GM10847 (cell line): ENCODE data around the gene WFDC10B.

ENCODE experiments used
- POLR2A ChIP-seq: IDR thresholded peaks from 2 replicates; pipeline ENCODE4 v1.6.1; 2011; ENCODE audit not compliant: insufficient read length; ENCODE audit errors: extremely low read depth

The WFDC10B gene

DNA sequence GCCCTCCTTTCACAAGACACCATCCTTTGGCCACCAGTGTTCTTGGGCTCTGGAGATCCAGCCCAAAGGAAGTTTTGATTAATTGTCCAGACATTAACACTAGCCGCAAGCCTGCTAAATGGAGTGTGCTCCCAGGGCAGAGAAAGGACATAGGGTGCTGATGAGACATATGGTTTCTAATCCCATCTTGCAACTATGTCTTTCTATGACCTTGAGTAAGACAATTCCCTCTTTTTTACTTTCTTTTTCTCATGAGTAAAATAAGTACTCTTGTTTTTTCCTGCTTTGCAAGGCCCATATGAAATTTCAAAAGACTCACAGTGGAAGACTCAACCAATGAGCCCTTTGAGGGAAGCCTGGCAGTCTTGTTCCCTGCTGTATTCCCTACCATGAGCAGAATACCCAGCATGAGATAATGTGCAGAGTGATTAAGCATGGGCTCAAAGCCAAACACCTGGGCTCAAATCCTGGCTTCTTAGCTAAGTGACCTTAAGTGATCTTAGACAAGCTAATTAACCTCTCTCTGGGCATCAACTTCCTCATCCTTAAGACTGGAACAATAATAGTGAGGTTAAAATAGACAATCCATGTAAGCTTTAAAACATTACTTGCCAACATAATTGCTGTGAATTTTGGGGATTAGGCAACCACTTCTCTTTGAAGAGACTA is at the start of gene WFDC10B:
Gene WFDC10B, minus strand, starts transcription at position 51 of the 669 bp plus-strand sequence. CDS start 19,027 bp downstream, outside the sequence.
- TF ChIP-seq POLR2A, result no peak

DNA sequence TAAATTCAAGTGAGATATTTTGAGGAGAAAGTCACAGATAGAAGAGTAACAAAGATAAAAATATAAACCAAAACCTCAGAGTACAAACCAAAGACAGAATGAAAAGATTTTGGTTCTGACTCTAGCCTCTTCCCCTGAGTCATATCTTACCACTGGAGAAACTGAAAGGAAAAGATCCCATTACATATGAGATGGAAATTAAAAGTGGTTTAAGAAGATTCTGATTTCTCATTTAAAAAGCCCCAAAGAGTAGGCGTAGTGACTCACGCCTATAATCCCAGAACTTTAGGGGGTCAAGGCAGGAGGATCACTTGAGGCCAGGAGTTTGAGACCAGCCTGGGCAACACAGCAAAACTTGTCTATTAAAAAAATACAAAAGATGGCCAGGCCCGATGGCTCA is 47.9 kb upstream of the WFDC10B start:
- no peak for TF ChIP-seq POLR2A

DNA sequence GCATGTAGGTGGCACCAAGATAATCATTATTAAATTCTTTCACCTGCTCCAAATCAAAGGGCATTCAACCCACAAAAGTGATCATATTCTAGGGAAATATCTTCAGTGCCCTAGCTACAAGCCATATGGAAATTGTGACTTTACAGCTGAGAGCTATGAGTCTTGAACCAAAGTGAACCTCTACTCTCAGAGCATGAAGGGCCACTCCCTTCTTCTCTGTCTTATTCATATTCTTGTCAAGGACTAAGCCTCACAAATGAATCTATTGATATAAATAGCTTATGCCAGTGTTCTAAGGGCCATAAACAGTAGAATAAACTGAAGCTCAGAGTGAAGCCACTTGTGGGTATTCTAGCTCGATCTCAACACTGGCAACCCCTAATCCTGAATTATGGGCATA is 46.9 kb upstream of the WFDC10B start:
- no peak for TF ChIP-seq POLR2A

DNA sequence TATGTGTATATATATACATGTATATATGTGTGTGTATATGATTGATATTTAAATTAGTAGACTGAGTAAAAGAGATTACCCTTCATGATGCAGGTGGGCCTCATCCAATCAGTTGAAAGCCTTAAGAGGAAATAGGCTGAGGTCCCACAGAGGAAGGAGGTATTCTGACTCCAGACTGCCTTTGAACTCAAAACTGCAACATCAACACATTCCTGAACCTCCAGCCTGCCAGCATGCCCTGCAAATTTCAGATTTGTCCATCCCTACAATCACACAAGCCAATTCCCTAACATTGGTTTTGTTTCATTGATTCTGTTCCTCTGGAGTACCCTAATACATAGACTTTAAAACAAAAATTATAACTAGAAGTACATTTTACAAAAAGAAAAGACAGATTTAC is 40.2 kb upstream of the WFDC10B start:
- no peak for TF ChIP-seq POLR2A

DNA sequence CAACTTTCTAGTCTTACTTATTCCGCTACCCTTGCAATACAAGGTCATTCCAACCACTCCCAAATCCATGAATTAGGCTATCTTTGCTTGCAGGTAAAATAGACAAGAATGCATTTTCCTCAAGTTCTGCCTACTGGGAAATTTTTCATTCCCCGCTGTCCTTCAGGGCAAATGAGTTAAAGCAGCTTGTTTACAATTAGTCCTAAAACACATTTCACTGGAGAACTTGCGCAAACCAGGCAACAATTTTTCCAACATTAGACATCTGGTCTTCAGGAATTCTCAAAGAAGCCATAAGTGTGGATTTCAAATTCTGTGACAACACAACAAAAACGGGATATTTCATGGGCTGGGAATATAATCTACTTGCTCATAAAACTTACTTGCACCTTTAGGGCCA is 37.8 kb upstream of the WFDC10B start:
- no peak for TF ChIP-seq POLR2A

DNA sequence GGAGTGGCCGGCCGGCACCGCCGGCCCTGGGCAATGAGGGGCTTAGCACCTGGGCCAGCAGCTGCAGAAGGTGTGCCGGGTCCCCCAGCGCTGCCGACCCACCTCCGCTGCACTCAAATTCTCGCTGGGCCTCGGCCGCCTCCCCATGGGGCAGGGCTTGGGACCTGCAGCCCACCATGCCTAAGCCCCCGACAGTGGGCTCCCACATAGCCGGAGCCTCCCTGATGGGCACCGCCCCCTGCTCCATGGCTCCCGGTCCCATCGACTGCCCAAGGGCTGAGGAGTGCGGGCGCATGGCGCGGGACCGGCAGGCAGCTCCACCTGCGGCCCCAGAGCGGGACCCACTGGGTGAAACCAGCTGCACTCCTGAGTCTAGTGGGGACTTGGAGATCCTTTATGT is 31.2 kb upstream of the WFDC10B start:
- TF ChIP-seq POLR2A, result no peak

DNA sequence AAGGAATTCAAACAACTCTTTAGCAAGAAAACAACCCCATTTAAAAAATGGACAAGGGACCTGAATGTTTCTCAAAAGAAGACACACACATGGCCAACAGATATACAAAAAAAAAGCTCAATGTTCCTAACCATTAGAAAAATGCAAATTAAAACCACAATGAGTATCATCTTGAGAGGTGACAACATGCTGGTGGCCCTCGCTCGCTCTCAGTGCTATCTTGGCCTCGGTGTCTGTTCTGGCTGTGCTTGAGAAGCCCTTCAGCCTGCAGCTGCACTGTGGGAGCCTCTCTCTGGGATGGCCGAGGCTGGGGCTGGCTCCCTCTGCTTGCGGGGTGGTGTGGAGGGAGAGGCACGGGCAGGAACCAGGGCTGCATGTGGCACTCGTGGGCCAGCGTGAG is 30.7 kb upstream of the WFDC10B start:
- no peak for TF ChIP-seq POLR2A

DNA sequence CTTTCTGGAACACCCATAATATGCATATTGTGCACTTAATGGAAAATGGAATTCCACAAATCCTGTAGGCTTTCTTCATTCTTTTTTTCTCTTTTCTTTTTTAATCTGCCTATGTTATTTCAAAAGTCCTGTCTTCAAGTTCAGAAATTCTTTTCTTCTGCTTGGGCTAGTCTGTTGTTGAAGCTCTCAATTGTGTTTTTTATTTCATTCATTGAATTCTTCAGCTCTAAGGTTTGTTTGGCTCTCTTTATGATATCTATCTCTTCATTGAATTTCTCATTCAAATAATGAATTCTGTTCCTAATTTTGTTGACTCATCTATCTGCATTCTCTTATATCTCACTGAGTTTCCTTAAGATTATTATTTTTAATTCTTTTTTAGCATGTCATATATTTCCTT is 27.4 kb upstream of the WFDC10B start:
- no peak for TF ChIP-seq POLR2A

DNA sequence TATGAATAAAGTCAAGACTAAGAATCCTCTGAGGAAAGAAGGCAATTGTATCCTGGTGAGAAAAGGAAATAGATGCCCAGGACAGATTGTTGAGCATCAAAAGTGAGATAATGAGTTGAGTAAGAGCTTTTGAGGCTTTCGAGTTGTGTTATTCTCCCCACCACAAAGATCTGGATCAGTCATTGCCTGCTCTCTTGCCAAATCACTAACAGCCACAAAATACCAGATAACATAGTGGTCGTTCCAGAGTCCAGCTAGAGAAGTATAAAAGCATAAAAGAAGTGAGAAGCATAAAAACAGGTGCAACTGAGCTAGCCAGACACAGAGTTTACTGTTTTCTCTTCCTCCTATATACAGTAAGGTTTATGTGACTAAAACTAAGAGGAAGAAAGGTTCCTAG is 22.2 kb upstream of the WFDC10B start:
- no peak for TF ChIP-seq POLR2A

DNA sequence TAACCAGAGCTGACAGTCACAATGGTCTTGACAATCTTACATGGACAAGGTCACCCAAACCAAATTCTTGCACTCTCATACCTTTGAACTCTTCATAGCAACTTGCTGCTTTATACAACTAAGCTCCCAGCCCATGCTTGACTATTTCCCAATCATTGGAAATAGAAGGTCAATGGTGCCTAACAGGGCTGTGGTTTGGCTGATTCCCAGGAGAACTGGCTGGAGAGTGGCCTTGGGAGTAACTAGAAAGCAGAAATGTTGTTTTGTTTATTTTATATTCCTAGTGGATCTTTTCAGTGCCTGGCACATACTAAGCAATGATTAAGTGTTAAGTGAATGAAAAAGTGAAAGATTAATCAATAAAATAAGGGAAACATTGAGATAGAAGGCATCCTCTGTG is 20.3 kb upstream of the WFDC10B start:
- TF ChIP-seq POLR2A, result no peak

DNA sequence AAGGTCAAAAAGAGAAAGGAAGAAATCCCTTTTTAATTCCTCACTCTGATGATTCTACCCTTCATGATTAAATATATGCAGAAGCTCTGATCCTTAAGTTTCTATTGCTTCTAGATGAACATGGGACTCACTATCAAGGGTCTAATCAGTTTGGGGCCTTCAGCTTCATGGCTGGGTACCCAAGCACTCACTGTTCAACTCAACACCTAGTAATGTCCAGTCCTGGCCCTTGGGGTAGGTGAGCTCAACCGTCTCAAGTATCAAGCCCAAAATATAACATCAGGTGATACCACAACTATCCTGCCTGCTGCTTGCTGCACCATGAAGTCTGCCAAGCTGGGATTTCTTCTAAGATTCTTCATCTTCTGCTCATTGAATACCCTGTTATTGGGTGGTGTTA is 17.2 kb upstream of the WFDC10B start, which contains the start of gene SPINT4:
Gene SPINT4, plus strand, starts transcription at position 301 of the 400 bp plus-strand sequence. Its CDS starts 21 bp downstream, at position 322.
- TF ChIP-seq POLR2A, result no peak

DNA sequence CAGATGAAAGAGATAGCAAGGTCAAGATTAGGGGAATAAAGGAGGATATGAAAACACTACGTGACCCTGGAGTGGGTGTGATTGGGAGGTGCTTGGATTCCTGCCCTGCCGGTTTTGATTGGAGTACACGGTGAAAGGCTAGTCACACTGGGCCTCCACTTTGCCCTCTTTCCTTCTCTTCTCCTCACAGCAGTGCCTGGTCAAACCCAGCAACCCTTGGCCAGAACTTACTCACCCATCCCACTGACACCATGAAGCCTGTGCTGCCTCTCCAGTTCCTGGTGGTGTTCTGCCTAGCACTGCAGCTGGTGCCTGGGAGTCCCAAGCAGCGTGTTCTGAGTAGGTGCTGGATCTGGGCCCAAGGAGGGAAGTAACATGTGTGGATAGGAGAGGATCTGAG is 2.9 kb downstream of the WFDC10B start, which contains the start of gene WFDC13:
Gene WFDC13, plus strand, starts transcription at position 166 of the 400 bp plus-strand sequence. Its CDS starts 86 bp downstream, at position 252.
- no peak for TF ChIP-seq POLR2A

DNA sequence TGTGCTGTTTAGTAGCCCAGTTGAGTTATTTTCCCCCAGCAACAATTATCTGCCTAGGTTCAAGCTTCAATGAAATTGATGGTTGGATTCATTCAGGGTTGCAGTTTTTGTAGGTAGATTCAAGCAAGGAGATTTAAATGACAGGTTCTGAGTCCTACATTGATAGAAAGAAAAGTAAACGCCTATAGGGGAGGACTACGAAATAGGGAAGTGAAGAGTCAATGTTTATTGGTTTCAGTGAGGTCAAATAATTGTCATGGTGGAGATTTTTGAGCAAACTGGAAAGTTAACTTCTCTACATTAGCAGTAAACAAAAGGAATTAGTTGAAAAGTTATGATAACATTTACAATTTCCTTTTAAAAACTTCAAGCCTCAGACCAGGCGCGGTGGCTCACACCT is 3.7 kb downstream of the WFDC10B start:
- TF ChIP-seq POLR2A, result no peak

DNA sequence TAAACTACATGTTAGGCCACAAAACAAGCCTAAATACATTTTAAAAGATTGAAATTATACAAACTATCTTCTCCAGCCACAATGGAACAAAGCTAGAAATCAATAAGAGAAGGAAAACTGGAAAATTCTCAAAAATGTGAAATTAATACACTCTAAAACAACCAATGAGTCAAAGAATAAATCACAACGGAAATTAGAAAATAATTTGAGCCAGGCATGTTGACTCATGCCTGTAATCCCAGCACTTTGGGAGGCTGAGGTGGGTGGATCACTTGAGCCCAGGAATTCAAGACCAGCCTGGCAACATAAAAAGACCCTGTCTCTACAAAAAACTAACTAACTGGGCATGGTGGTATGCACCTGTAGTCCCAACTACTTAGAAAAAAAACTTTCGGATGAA is 9.3 kb downstream of the WFDC10B start:
- TF ChIP-seq POLR2A, result no peak

DNA sequence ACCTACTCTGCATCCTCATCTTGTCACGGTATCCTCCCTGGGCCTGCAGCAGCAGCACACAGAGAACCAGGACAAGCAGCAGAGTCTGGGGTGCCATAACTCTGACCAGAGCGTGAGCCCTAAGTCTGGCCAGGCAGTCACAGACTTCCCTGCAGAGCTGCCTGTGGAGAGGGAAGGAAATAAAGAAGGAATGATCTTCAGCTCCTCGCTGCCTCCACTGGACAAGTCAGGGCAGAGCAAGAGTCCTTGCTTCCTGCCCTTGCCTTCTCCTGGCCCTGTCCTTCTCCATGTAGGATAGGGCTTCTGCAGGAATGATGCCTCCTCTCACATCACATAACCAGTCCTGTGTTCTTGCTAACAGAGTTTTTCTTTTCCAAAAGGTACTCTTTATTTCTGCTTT is 18.9 kb downstream of the WFDC10B start:
- no peak for TF ChIP-seq POLR2A

DNA sequence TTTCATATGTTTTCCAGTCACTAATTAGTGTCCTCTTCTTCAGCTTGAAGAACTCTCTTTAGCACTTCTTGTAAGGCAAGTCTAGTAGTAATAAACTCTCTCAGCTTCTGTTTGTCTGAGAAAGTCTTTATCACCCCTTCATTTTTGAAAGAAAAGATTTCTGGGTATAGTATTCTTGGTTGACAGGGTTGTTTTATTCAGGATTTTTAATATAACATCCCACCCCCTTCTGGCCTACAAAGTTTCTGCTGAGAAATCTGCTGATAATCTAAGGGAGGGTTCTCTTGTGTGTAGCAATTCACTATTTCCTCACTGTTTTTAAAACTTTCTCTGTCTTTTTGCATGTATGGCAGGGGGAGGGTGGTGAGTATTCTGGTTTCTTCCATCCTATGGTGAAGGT is 25.2 kb downstream of the WFDC10B start:
- TF ChIP-seq POLR2A, result no peak

DNA sequence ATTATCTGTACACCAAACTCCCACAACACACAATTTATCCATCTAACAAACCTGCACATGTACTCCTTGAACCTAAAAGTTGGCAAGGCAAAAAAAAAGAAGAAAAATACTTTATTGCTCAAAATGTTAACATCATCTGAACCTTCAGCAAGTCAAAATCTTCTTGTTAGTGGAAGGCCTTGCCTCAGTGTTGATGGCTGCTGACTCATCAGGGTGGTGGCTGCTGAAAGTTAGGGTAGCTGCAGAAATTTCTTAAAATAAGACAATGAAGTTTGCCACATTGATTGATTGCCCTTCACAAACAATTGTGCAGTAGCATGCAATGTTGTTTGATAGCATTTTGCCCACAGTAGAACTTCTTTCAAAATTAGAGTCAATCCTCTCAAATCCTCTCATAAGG is 32.1 kb downstream of the WFDC10B start:
- TF ChIP-seq POLR2A, result no peak

DNA sequence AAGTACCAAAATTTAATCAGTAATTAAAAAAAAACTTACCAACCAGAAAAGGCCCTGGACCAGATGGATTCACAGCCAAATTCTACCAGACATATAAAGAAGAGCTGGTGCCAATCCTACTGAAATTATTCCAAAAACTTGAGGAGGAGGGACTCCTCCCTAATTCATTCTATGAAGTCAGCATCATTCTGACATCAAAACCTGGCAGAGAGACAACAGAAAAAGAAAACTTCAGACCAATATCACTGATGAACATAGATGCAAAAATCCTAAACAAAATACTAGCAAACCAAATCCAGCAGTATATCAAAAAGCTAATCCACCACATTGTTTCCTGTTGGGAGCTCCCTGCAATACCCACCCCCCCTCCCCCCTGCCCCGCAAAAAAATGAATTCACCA is 34.7 kb downstream of the WFDC10B start, which contains the start of gene WFDC11:
Gene WFDC11, minus strand, starts transcription at position 101 of the 400 bp plus-strand sequence. CDS start 19,639 bp downstream, outside the sequence.
- TF ChIP-seq POLR2A, result no peak
